Testis (tissue), 3 donors: ENCODE data around the gene SLIT3. TPM values are rescaled to one million over a fixed set of nuclear protein-coding genes. Genes with fewer than 3 reads are reported as not detected.
A peak's percentile ranks its signal among the peaks of the same experiment; 100 is the strongest.

ENCODE experiments used
- DNase-seq: peaks from one replicate; pipeline ENCODE4 v3.0.0-alpha.2; 2019
- H3K27ac ChIP-seq, 2 donors: fragments of 200-600 bp; sonication (generic); one replicate each; pipeline ENCODE4 v1.5.1; 2019
- H3K27me3 ChIP-seq: fragments of 200-600 bp; sonication (generic); one replicate; pipeline ENCODE4 v1.5.1; 2019
- H3K36me3 ChIP-seq: fragments of 200-600 bp; sonication (generic); one replicate; pipeline ENCODE4 v1.5.1; 2017; ENCODE audit warnings: low read depth; ENCODE audit errors: missing control alignments
- H3K4me1 ChIP-seq: fragments of 200-600 bp; sonication (generic); one replicate; pipeline ENCODE4 v1.5.1; 2019
- H3K4me3 ChIP-seq, 2 donors: fragments of 200-600 bp; sonication (generic); one replicate each; pipeline ENCODE4 v1.5.1; 2017 to 2019
- H3K9me3 ChIP-seq: fragments of 200-600 bp; sonication (generic); one replicate; pipeline ENCODE4 v1.5.1; 2017
- CTCF ChIP-seq, 3 experiments: fragments of 450-650 bp in 2 of 3; fragments of 200-600 bp in 1 of 3; sonication (generic) in 1 of 3; IDR thresholded peaks; one replicate each; pipeline ENCODE4 v1.5.1; 2016 to 2019; ENCODE audit warnings: antibody characterized with exemption in 3 of 3, mild to moderate bottlenecking in 2 of 3, moderate library complexity in 1 of 3
- POLR2A ChIP-seq: fragments of 450-650 bp; IDR thresholded peaks from one replicate; pipeline ENCODE4 v1.6.1; 2017; ENCODE audit warnings: antibody characterized with exemption, mild to moderate bottlenecking, moderate library complexity
- WGBS, 2 donors: methylation state at CpG; one replicate each; pipeline ENCODE4 v1.1.5; 2018; 5-methylcytosine and 5-hydroxymethylcytosine counted together
- intact Hi-C: fragments of 100-400 bp; cut with DNase I; formaldehyde crosslinking; loops from one replicate; pipeline ENCODE4 v1.15.1; 2023; ENCODE audit warnings: low total_unique reads
- polyA plus RNA-seq: library from polyadenylated mRNA; stranded (reverse); fragments of 350-450 nt; fragmentation: Illumina TruSeq; extraction: RNeasy Lipid Tissue Mini Kit (QIAGEN cat#74804); gene quantifications from one replicate; pipeline ENCODE4 v1.2.3, GENCODE V29; 2014; ENCODE audit warnings: low read depth, low replicate concordance; ENCODE audit not compliant: insufficient read depth
- total RNA-seq, 2 donors: library from RNA; depleted of rRNA; stranded (reverse); fragments of >200 nt; gene quantifications; one replicate each; pipeline ENCODE4 v1.2.3, GENCODE V29; 2016

The SLIT3 gene
- total and polyA plus RNA-seq, 3 donors from 2014 or later: 4.8 to 23.2 (median 7.8) TPM

DNA sequence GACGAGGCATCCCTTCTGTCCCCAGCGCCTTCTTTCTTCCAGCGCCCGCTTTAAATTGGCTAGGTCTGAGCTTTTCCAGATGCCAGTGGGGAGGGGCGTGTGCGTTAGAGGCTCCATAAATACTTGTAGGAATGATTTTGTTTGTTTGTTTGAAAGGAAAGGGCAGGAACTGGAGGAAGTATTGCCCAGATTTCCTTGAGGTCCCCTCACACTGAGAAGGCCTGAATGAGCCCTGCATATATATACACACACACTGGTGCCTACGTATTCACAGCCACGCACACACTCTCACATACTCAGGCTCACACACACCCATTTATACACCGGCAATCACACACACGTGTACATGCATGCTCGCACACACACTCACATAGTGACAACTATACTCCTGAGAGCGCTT lies 1.0 kb upstream of the SLIT3 start:
- no peaks in the 10 kb centered on the region for H3K36me3 ChIP-seq
- H3K4me3 ChIP-seq: no peak overlapping the region
- 42 to 48% methylated on average over 12 of the region's 12 CpGs for WGBS, 2 donors
- H3K27me3 ChIP-seq: no peaks in the 10 kb centered on the region
- no peak for TF ChIP-seq CTCF (IDR thresholded peaks at IDR 0.05)
- TF ChIP-seq POLR2A: no peak
- no peaks in the 10 kb centered on the region for H3K4me1 ChIP-seq
- intact Hi-C loops: loop anchor here (10.0 kb wide), 1 partner anchor 317 kb away; no protein-coding TSS in a partner anchor
- H3K9me3 ChIP-seq: no peaks in the 10 kb centered on the region
- no peak overlapping the region for H3K27ac ChIP-seq
- no peak for DNase-seq

- WGBS, 2 donors: 21 to 28% methylated on average over 18 of the region's 18 CpGs
Measured at GRCh38 chr5:169301386-169301934, 521 bp upstream of the SLIT3 start.

DNA sequence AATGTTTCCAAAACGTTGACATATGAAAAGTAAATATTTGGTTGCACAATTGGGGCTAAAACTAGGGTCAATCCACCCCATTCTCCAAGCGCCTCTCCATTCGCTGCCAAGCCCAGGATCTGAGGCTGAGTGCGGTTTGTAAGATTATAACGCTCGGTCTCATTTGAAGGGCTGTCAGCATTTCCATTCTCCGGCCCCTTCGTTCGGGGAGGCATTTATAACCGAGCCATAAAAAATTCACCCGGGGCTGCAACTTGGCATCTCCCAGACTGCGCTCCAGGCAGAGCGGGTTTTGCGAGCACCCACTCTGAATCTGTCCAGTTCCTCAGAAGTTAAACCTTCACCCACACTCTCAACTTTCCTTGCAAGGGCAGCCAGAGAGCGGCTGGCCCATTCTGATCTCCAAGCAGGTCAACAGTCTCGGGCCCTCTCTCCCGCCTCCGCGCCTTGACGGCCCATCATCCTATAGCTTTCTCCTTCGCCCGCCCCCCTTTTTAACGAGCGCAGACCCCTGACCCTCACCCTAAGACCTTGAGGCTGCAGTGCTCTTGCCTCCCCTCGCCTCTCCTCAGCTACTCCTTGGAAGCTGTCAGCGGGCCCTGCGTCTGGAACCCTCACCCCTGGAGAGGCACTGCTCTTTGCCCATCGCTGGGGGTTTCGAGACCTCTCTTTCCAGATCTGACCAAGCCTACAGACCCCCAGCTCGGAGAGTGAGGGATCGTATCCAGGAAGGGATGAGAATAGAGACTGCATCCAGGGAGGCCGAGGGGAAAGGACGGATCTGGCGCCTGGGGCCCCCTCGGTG lies 1.1 kb downstream of the SLIT3 start:
- TF ChIP-seq CTCF (IDR thresholded peaks at IDR 0.05): no peak
- TF ChIP-seq POLR2A: no peak

More at GRCh38 chr5:169301386-169301934, 521 bp upstream of the SLIT3 start:
- H3K4me3 ChIP-seq: peak overlapping the region in 1 of 2 donors; percentile 9
- no peaks in the 10 kb centered on the region for H3K27me3 ChIP-seq
- no peaks in the 10 kb centered on the region for H3K4me1 ChIP-seq
- no peaks in the 10 kb centered on the region for H3K9me3 ChIP-seq
- DNase-seq: no peak
- no peaks in the 10 kb centered on the region for H3K36me3 ChIP-seq
- no peak overlapping the region for H3K27ac ChIP-seq
- intact Hi-C loops: loop anchor here (10.0 kb wide), 1 partner anchor 317 kb away; no protein-coding TSS in a partner anchor
- TF ChIP-seq CTCF (IDR thresholded peaks at IDR 0.05): no peak
- TF ChIP-seq POLR2A: no peak

DNA sequence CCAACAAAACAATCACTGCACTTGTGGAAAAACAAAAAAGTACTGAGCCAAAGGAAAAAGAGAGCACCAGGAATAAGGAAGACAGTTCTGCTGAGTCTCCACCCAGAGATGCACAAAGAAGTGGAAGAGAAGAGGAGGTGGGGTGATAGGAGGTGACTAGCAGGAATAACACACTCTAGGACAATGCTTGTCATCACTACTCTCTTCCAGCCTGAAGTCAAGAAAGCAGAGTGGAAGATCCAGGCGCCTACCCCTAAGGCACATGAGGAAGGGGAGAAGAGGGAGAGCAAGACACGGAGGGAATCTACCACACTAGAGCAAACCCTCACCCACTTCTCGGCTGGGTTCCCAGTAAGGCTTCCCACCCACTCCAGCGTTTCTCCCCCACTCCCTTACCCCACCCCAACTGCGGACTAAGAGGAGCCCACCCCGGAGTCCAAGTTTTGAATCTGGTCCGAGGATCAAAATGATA lies 1.7 kb downstream of the SLIT3 start:
- Histone ChIP-seq H3K27ac (no peak overlapping the region), H3K4me1 (no peaks in the 10 kb centered on the region), H3K9me3 (no peaks in the 10 kb centered on the region), H3K27me3 (no peaks in the 10 kb centered on the region), H3K4me3 (no peak overlapping the region), H3K36me3 (no peaks in the 10 kb centered on the region)
- no peak for DNase-seq
- TF ChIP-seq CTCF (IDR thresholded peaks at IDR 0.05) (no peak), POLR2A (no peak)
- intact Hi-C loops: no loop called here
- WGBS, 2 donors: 21 to 29% methylated on average over 7 of the region's 7 CpGs

More for the DNA sequence above, 1.1 kb downstream of the SLIT3 start:
- intact Hi-C loops: loop anchor here (10.0 kb wide), 1 partner anchor 315 kb away; no protein-coding TSS in a partner anchor
- no peaks in the 10 kb centered on the region for H3K9me3 ChIP-seq
- no peaks in the 10 kb centered on the region for H3K4me1 ChIP-seq
- H3K36me3 ChIP-seq: no peaks in the 10 kb centered on the region
- H3K27me3 ChIP-seq: no peaks in the 10 kb centered on the region
- H3K4me3 ChIP-seq: peak overlapping the region; percentile 9 to 43
- H3K27ac ChIP-seq: no peak overlapping the region
- WGBS, 2 donors: 12 to 15% methylated on average over 29 to 35 of the region's 35 CpGs
- DNase-seq: no peak
